KMS-11 (cell line): Measurements from ENCODE around the gene TGOLN2.
"Not testable (repeated sequence)": the region's sequence is repeated elsewhere in the genome, so short reads cannot be mapped to it uniquely, and the experiment has no call there.

Experiments used
- H2AFZ ChIP-seq: fragments of 200-600 bp; sonication (generic); 2 replicates; pipeline ENCODE4 v1.6.1; 2016; ENCODE audit warnings: antibody characterized with exemption, mixed run types, low read depth
- H3K27ac ChIP-seq: fragments of 200-600 bp; sonication (generic); 2 replicates; pipeline ENCODE4 v1.6.1; 2016; ENCODE audit warnings: mild to moderate bottlenecking, mixed run types
- H3K27me3 ChIP-seq: fragments of 200-600 bp; sonication (generic); 2 replicates; pipeline ENCODE4 v1.6.1; 2017; ENCODE audit warnings: mild to moderate bottlenecking, low read depth, mixed run types, moderate library complexity; ENCODE audit not compliant: insufficient read depth
- H3K36me3 ChIP-seq: fragments of 200-600 bp; sonication (generic); 2 replicates; pipeline ENCODE4 v1.6.1; 2017; ENCODE audit warnings: mild to moderate bottlenecking, mixed run types; ENCODE audit not compliant: insufficient read depth
- H3K4me1 ChIP-seq: fragments of 200-600 bp; sonication (generic); 2 replicates; pipeline ENCODE4 v1.6.1; 2016; ENCODE audit warnings: mild to moderate bottlenecking, low read depth, mixed run types; ENCODE audit not compliant: poor library complexity, severe bottlenecking
- H3K4me2 ChIP-seq: fragments of 200-600 bp; sonication (generic); 2 replicates; pipeline ENCODE4 v1.7.0; 2016; ENCODE audit warnings: mild to moderate bottlenecking, mixed run types
- H3K4me3 ChIP-seq: fragments of 200-600 bp; sonication (generic); IDR thresholded peaks from 2 replicates; pipeline ENCODE4 v1.6.1; 2017; ENCODE audit warnings: low read depth, low read length, mixed read lengths; ENCODE audit not compliant: insufficient read depth
- H3K79me2 ChIP-seq: fragments of 200-600 bp; sonication (generic); 2 replicates; pipeline ENCODE4 v1.6.1; 2016; ENCODE audit warnings: low read depth, mixed run types; ENCODE audit not compliant: insufficient read depth
- H3K9ac ChIP-seq: fragments of 200-600 bp; sonication (generic); 2 replicates; pipeline ENCODE4 v1.6.1; 2016; ENCODE audit warnings: mild to moderate bottlenecking, mixed run types
- H4K20me1 ChIP-seq: fragments of 200-600 bp; sonication (generic); 2 replicates; pipeline ENCODE4 v1.6.1; 2016; ENCODE audit warnings: mild to moderate bottlenecking, mixed run types; ENCODE audit not compliant: insufficient read depth
- CTCF ChIP-seq: fragments of 200-600 bp; sonication (generic); conservative IDR thresholded peaks from 2 replicates; pipeline ENCODE4 v1.6.1; 2017; ENCODE audit warnings: low read depth, mild to moderate bottlenecking, antibody characterized with exemption, low read length, moderate library complexity, mixed read lengths

The TGOLN2 gene

GRCh38 chr2:85369500-85369899 is 41.7 kb upstream of the TGOLN2 start:
- Histone ChIP-seq H3K9ac (no peak overlapping the region), H3K27me3 (no peaks in the 10 kb centered on the region), H3K79me2 (no peaks in the 10 kb centered on the region), H3K4me2 (no peak overlapping the region), H4K20me1 (no peaks in the 10 kb centered on the region), H3K4me1 (no peaks in the 10 kb centered on the region), H3K27ac (no peak overlapping the region), H3K36me3 (no peaks in the 10 kb centered on the region), H3K4me3 (no peak overlapping the region), H2AFZ (no peak overlapping the region)
- no peak for TF ChIP-seq CTCF

GRCh38 chr2:85368921-85369320 is 41.1 kb upstream of the TGOLN2 start:
- no peaks in the 10 kb centered on the region for H3K36me3 ChIP-seq
- H3K27ac ChIP-seq, result no peak overlapping the region
- H3K79me2 ChIP-seq, result no peaks in the 10 kb centered on the region
- no peak overlapping the region for H2AFZ ChIP-seq
- no peak for TF ChIP-seq CTCF
- no peaks in the 10 kb centered on the region for H4K20me1 ChIP-seq
- no peaks in the 10 kb centered on the region for H3K4me1 ChIP-seq
- no peak overlapping the region for H3K9ac ChIP-seq
- H3K4me2 ChIP-seq, result no peak overlapping the region
- H3K4me3 ChIP-seq, result no peak overlapping the region
- no peaks in the 10 kb centered on the region for H3K27me3 ChIP-seq

- no peaks in the 10 kb centered on the region for H3K27me3 ChIP-seq
- no peaks in the 10 kb centered on the region for H3K79me2 ChIP-seq
- H3K9ac ChIP-seq, result no peak overlapping the region
- H3K4me1 ChIP-seq, result no peaks in the 10 kb centered on the region
- no peak overlapping the region for H2AFZ ChIP-seq
- no peaks in the 10 kb centered on the region for H4K20me1 ChIP-seq
- TF ChIP-seq CTCF, result no peak
- H3K36me3 ChIP-seq, result no peaks in the 10 kb centered on the region
- H3K27ac ChIP-seq, result no peak overlapping the region
- H3K4me2 ChIP-seq, result no peak overlapping the region
- no peak overlapping the region for H3K4me3 ChIP-seq
Observed at GRCh38 chr2:85367180-85367579, 39.4 kb upstream of the TGOLN2 start.

GRCh38 chr2:85362653-85363387 is 35.0 kb upstream of the TGOLN2 start:
- H3K9ac ChIP-seq, H3K4me3 ChIP-seq, H3K36me3 ChIP-seq, H3K27ac ChIP-seq, H4K20me1 ChIP-seq, H3K79me2 ChIP-seq, H3K4me1 ChIP-seq, H3K27me3 ChIP-seq, H2AFZ ChIP-seq, H3K4me2 ChIP-seq: not testable (repeated sequence)

- TF ChIP-seq CTCF, result no peak
- H3K27ac ChIP-seq, result no peak overlapping the region
- H3K27me3 ChIP-seq, result no peaks in the 10 kb centered on the region
- H3K4me2 ChIP-seq, result no peak overlapping the region
- no peaks in the 10 kb centered on the region for H3K36me3 ChIP-seq
- H3K4me3 ChIP-seq, result no peak overlapping the region
- peaks cover 22% of the 10 kb centered on the region for H3K79me2 ChIP-seq
- H3K9ac ChIP-seq, result no peak overlapping the region
- peaks cover 15% of the 10 kb centered on the region for H3K4me1 ChIP-seq
- no peak overlapping the region for H2AFZ ChIP-seq
- no peaks in the 10 kb centered on the region for H4K20me1 ChIP-seq
Observed at GRCh38 chr2:85357736-85358135, 29.9 kb upstream of the TGOLN2 start.
